H1 (cell line): ENCODE data around the gene ZNF24. TPM values are rescaled to one million over a fixed set of nuclear protein-coding genes. Genes with fewer than 3 reads are reported as not detected.

Experiments
- CTCF ChIA-PET: fragments of 300-600 bp; sonication (Branson Sonifier 250); formaldehyde crosslinking; loops from one replicate; lab custom pipeline; 2021; ENCODE audit not compliant: partially characterized antibody; lab: Charles Lee
- POLR2A ChIA-PET: fragments of 300-600 bp; sonication (Branson Sonifier 250); formaldehyde crosslinking; loops from one replicate; lab custom pipeline; 2021; ENCODE audit warnings: inconsistent platforms; ENCODE audit not compliant: partially characterized antibody; lab: Charles Lee
- DNase-seq, 2 experiments: peaks; one replicate each; pipeline versions ENCODE4 v3.0.0 to v3.0.0-alpha.2; 2010 to 2022; ENCODE audit warnings: low spot score in 2 of 2, low read depth in 1 of 2, mixed read lengths in 1 of 2
- FAIRE-seq: peaks from 2 replicates; lab custom pipeline; 2011; peaks lifted over from hg19 to GRCh38; lab: Jason Lieb, UNC
- H2AFZ ChIP-seq: 2 replicates; pipeline ENCODE4 v1.8.1; 2012; ENCODE audit warnings: low read length, inconsistent platforms
- H2AK5ac ChIP-seq: 2 replicates; pipeline ENCODE4 v1.6.1; 2013; ENCODE audit warnings: low read depth, low read length
- H2BK120ac ChIP-seq: replicated peaks from 2 replicates; pipeline ENCODE3; 2013; ENCODE audit warnings: low read depth, low read length, inconsistent platforms
- H2BK12ac ChIP-seq: 2 replicates; pipeline ENCODE4 v1.6.1; 2013; ENCODE audit warnings: low read depth, low read length
- H2BK15ac ChIP-seq: 2 replicates; pipeline ENCODE4 v1.6.1; 2013; ENCODE audit warnings: low read length
- H2BK20ac ChIP-seq: 2 replicates; pipeline ENCODE4 v1.6.1; 2013; ENCODE audit warnings: low read length
- H2BK5ac ChIP-seq: 2 replicates; pipeline ENCODE4 v1.6.1; 2013; ENCODE audit warnings: low read depth, low read length
- H3K14ac ChIP-seq: 2 replicates; pipeline ENCODE4 v1.6.1; 2013; ENCODE audit warnings: inconsistent platforms; ENCODE audit not compliant: insufficient read length
- H3K18ac ChIP-seq: 2 replicates; pipeline ENCODE4 v1.6.1; 2013; ENCODE audit warnings: low read length; ENCODE audit errors: extremely low read depth
- H3K23ac ChIP-seq: 2 replicates; pipeline ENCODE4 v1.6.1; 2013; ENCODE audit warnings: inconsistent platforms; ENCODE audit not compliant: insufficient read length
- H3K23me2 ChIP-seq: 2 replicates; pipeline ENCODE4 v1.6.1; 2013; ENCODE audit warnings: low read depth, low read length
- H3K27ac ChIP-seq: 2 replicates; pipeline ENCODE4 v1.6.1; 2011; ENCODE audit warnings: low read depth, low read length, inconsistent platforms
- H3K27me3 ChIP-seq, 4 experiments: replicated peaks in 1 of 4; 1 replicate in 1 of 4; 2 replicates in 3 of 4; pipeline versions ENCODE4 v1.6.1 to v1.8.1; 2011 to 2013; ENCODE audit warnings: low read length in 3 of 4, mild to moderate bottlenecking in 3 of 4, inconsistent platforms in 2 of 4, mixed read lengths in 2 of 4, moderate library complexity in 1 of 4; ENCODE audit not compliant: control insufficient read depth in 3 of 4, insufficient read depth in 3 of 4; ENCODE audit errors: extremely low read depth in 1 of 4
- H3K36me3 ChIP-seq, 4 experiments: 2 replicates each; pipeline versions ENCODE4 v1.6.1 to v1.8.1; 2011 to 2013; ENCODE audit warnings: mild to moderate bottlenecking in 4 of 4, low read length in 3 of 4, moderate library complexity in 2 of 4, control low read depth in 1 of 4, inconsistent platforms in 1 of 4; ENCODE audit not compliant: insufficient read depth in 4 of 4, control insufficient read depth in 2 of 4
- H3K4ac ChIP-seq: replicated peaks from 2 replicates; pipeline ENCODE3; 2013; ENCODE audit warnings: low read length, low read depth, mixed read lengths, inconsistent platforms; ENCODE audit not compliant: insufficient read length
- H3K4me1 ChIP-seq, 4 experiments: replicated peaks in 1 of 4; 1 replicate in 1 of 4; 2 replicates in 3 of 4; pipeline versions ENCODE4 v1.6.1 to v1.8.1; 2011 to 2013; ENCODE audit warnings: low read length in 3 of 4, inconsistent platforms in 2 of 4, mixed read lengths in 1 of 4; ENCODE audit not compliant: insufficient read depth in 4 of 4, control insufficient read depth in 3 of 4
- H3K4me2 ChIP-seq, 2 experiments: 2 replicates each; pipeline versions ENCODE4 v1.6.1 to v1.8.1; 2011 to 2013; ENCODE audit warnings: low read depth in 2 of 2, low read length in 2 of 2, control low read depth in 1 of 2, inconsistent platforms in 1 of 2, mild to moderate bottlenecking in 1 of 2; ENCODE audit not compliant: insufficient read depth in 1 of 2
- H3K4me3 ChIP-seq, 4 experiments: fragments of 200-600, 300-600 bp in 1 of 4; sonication (generic), shearing (Covaris generic), sonication (Bioruptor Twin) in 1 of 4; 2 replicates each; pipeline versions ENCODE4 v1.5.1 to v1.8.1; 2011 to 2016; ENCODE audit warnings: low read length in 4 of 4, low read depth in 3 of 4, control low read depth in 2 of 4, inconsistent platforms in 2 of 4, mild to moderate bottlenecking in 2 of 4, mixed read lengths in 1 of 4, moderate library complexity in 1 of 4; ENCODE audit not compliant: insufficient read depth in 2 of 4; ENCODE audit errors: extremely low read depth in 1 of 4
- H3K56ac ChIP-seq: replicated peaks from 2 replicates; pipeline ENCODE3; 2013; ENCODE audit warnings: low read depth, mild to moderate bottlenecking, mixed read lengths, low read length, inconsistent platforms; ENCODE audit not compliant: insufficient read length
- H3K79me1 ChIP-seq: 2 replicates; pipeline ENCODE4 v1.6.1; 2013; ENCODE audit warnings: low read depth, low read length, control low read depth
- H3K79me2 ChIP-seq, 2 experiments: 2 replicates each; pipeline versions ENCODE4 v1.6.1 to v1.8.1; 2012 to 2013; ENCODE audit warnings: low read length in 2 of 2, mild to moderate bottlenecking in 2 of 2, inconsistent platforms in 1 of 2; ENCODE audit not compliant: insufficient read depth in 2 of 2, control insufficient read depth in 1 of 2
- H3K9ac ChIP-seq, 4 experiments: replicated peaks in 1 of 4; 1 replicate in 1 of 4; 2 replicates in 3 of 4; pipeline versions ENCODE4 v1.6.1 to v1.8.1; 2011 to 2013; ENCODE audit warnings: low read depth in 3 of 4, low read length in 3 of 4, control low read depth in 2 of 4, mild to moderate bottlenecking in 2 of 4, moderate library complexity in 2 of 4, inconsistent platforms in 1 of 4; ENCODE audit errors: extremely low read depth in 1 of 4
- H3K9me3 ChIP-seq, 2 experiments: 2 replicates each; pipeline versions ENCODE4 v1.6.1 to v1.8.1; 2012 to 2013; ENCODE audit warnings: mild to moderate bottlenecking in 2 of 2, moderate library complexity in 2 of 2, control low read depth in 1 of 2, inconsistent platforms in 1 of 2, low read depth in 1 of 2, low read length in 1 of 2, mixed read lengths in 1 of 2; ENCODE audit not compliant: insufficient read depth in 2 of 2
- H4K20me1 ChIP-seq, 2 experiments: replicated peaks in 1 of 2; 2 replicates each; pipeline versions ENCODE3 to v1.8.1; 2011 to 2013; ENCODE audit warnings: inconsistent platforms in 2 of 2, low read length in 2 of 2, mild to moderate bottlenecking in 1 of 2; ENCODE audit not compliant: insufficient read depth in 2 of 2, control insufficient read depth in 1 of 2
- H4K5ac ChIP-seq: 2 replicates; pipeline ENCODE4 v1.6.1; 2013; ENCODE audit warnings: low read length, low read depth, mixed read lengths, inconsistent platforms; ENCODE audit not compliant: insufficient read length
- H4K8ac ChIP-seq: 2 replicates; pipeline ENCODE4 v1.8.0; 2013; ENCODE audit warnings: mild to moderate bottlenecking, moderate library complexity, low read length, inconsistent platforms; ENCODE audit not compliant: insufficient read depth; ENCODE audit errors: extremely low read depth
- H4K91ac ChIP-seq: replicated peaks from 2 replicates; pipeline ENCODE3; 2013; ENCODE audit warnings: low read length, mixed read lengths, inconsistent platforms; ENCODE audit not compliant: insufficient read length
- ATF3 ChIP-seq: IDR thresholded peaks from 2 replicates; pipeline ENCODE4 v1.6.1; 2011; ENCODE audit warnings: low read depth, mild to moderate bottlenecking, low read length; ENCODE audit not compliant: insufficient read depth
- TAF7 ChIP-seq: optimal IDR thresholded peaks from 2 replicates; pipeline ENCODE3; 2011; ENCODE audit warnings: low read depth, mild to moderate bottlenecking, inconsistent platforms, low read length, moderate library complexity, borderline replicate concordance
- ZNF274 ChIP-seq: IDR thresholded peaks from 2 replicates; pipeline ENCODE4 v1.7.0; 2012; ENCODE audit warnings: low read length, borderline replicate concordance; ENCODE audit errors: extremely low read depth
- WGBS, 2 experiments: shearing (Covaris generic) in 1 of 2; methylation state at CpG; one replicate each; pipeline versions ENCODE4 v1.1.6 to v1.1.7; 2013 to 2015; ENCODE audit warnings: low lambda C conversion rate in 2 of 2, mixed read lengths in 2 of 2, inconsistent platforms in 1 of 2, low coverage in 1 of 2, missing lambda C conversion rate in 1 of 2; ENCODE audit not compliant: insufficient replicate concordance in 2 of 2, insufficient coverage in 1 of 2, insufficient read length in 1 of 2; ENCODE audit errors: extremely low coverage in 1 of 2, missing lambda C conversion rate in 1 of 2; 5-methylcytosine and 5-hydroxymethylcytosine counted together
- polyA plus RNA-seq, 7 experiments: library from polyadenylated mRNA; depleted of rRNA in 3 of 7; stranded (reverse) in 5 of 7; unstranded in 2 of 7; fragments of >200 nt in 5 of 7; fragments of 200-250 nt in 2 of 7; gene quantifications; 1 replicate in 5 of 7; 2 replicates in 1 of 7; 4 replicates in 1 of 7; pipeline versions ENCODE4 v1.2.1 to v1.2.3, GENCODE V29; 2011 to 2013; ENCODE audit warnings: missing spikeins in 2 of 7, mixed read lengths in 2 of 7
- total RNA-seq: library from RNA; stranded (reverse); fragmentation: NEBNext Ultra II Directional; extraction: Animal tissue kit (Norgen Biotek cat#: 25700); gene quantifications from 2 replicates; pipeline ENCODE4 v1.2.1, GENCODE V29; 2021

Gene ZNF24
- total and polyA plus RNA-seq, 2 of the 8 experiments (the other 6 are each of a cell fraction or from before 2014, with no cell fraction given) = 12.5 to 56.9 TPM

DNA sequence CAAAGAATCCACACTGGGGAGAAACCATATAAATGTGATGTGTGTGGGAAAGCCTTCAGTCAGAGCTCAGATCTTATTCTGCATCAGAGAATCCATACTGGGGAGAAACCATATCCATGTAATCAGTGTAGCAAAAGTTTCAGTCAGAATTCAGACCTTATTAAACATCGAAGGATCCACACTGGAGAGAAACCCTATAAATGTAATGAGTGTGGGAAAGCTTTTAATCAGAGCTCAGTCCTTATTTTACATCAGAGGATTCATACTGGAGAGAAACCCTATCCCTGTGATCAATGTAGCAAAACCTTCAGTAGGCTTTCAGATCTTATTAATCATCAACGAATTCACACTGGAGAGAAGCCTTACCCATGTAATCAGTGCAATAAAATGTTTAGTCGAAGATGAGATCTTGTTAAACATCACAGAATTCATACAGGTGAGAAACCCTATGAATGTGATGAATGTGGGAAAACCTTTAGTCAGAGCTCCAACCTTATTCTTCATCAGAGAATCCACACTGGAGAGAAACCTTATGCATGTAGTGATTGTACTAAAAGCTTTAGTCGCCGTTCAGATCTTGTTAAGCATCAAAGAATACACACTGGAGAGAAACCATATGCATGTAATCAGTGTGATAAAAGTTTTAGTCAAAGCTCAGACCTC is 37.5 kb downstream of the ZNF24 start:
- Histone ChIP-seq H3K4me2 (no peak overlapping the region), H2BK12ac (no peak overlapping the region), H3K36me3 (peaks cover 0 to 61% (median 26%) of the 10 kb centered on the region in 4 experiments; a peak in 5 of 8 replicates), H4K5ac (no peak overlapping the region), H3K4me3 (no peak overlapping the region), H3K23me2 (no peaks in the 10 kb centered on the region; the same call in 1 of the 2 replicates), H3K27ac (no peak overlapping the region), H4K8ac (no peak overlapping the region), H3K9ac (no peak overlapping the region), H3K4ac (no peak overlapping the region), H3K14ac (no peak overlapping the region), H2AK5ac (no peak overlapping the region), H4K20me1 (no peaks in the 10 kb centered on the region), H3K4me1 (no peaks in the 10 kb centered on the region), H2AFZ (no peak overlapping the region), H3K9me3 (peaks cover 45 to 55% of the 10 kb centered on the region in 2 experiments), H2BK120ac (no peak overlapping the region), H2BK20ac (no peak overlapping the region), H3K23ac (no peak overlapping the region), H4K91ac (no peak overlapping the region), H3K27me3 (peaks cover 0 to 3% (median 0%) of the 10 kb centered on the region in 4 experiments; a peak in 1 of 7 replicates), H2BK5ac (no peak overlapping the region), H2BK15ac (no peak overlapping the region), H3K18ac (no peak overlapping the region), H3K79me1 (no peaks in the 10 kb centered on the region), H3K56ac (no peak overlapping the region), H3K79me2 (0 out of 4 replicates have a peak, but pooled peaks cover 0 to 10% of the 10 kb centered on the region in 2 experiments)
- 92% methylated on average over 5 of the region's 5 CpGs; no CpG with 5 or more reads in 1 of the 2 experiments for WGBS, 2 experiments
- POLR2A ChIA-PET = interaction anchor here (1.5 to 2.1 kb wide), 2 partner anchors 14 to 39 kb away, joined by 5 to 8 read pairs; no protein-coding TSS in a partner anchor
- CTCF ChIA-PET = interaction anchor here (0.6 to 1.5 kb wide), 2 partner anchors 75 to 105 kb away, joined by 4 to 5 read pairs; no protein-coding TSS in a partner anchor
- FAIRE-seq = no peak
- no peak for DNase-seq
- TF ChIP-seq TAF7 (no peak), ZNF274 (peak; percentile 91), ATF3 (no peak)
